SJSA1 (cell line): ENCODE data around the gene SLC9A9. TPM values are rescaled to one million over a fixed set of nuclear protein-coding genes. Genes with fewer than 3 reads are reported as not detected.

ENCODE experiments used
- DNase-seq, 2 experiments: peaks; one replicate each; pipeline ENCODE4 v3.0.0-alpha.2; 2015 to 2020; ENCODE audit warnings: low spot score in 2 of 2, low read depth in 1 of 2
- H3K27ac ChIP-seq: fragments of 250-450 bp; sonication (Bioruptor Pico); 2 replicates; pipeline ENCODE4 v1.5.1; 2020; ENCODE audit warnings: mild to moderate bottlenecking, moderate library complexity
- H3K27me3 ChIP-seq: fragments of 250-450 bp; sonication (Bioruptor Pico); replicated peaks from 2 replicates; pipeline ENCODE4 v1.5.1; 2020; ENCODE audit warnings: mild to moderate bottlenecking, moderate library complexity
- H3K36me3 ChIP-seq: fragments of 250-450 bp; sonication (Bioruptor Pico); 2 replicates; pipeline ENCODE4 v1.5.1; 2020; ENCODE audit warnings: mild to moderate bottlenecking
- H3K4me1 ChIP-seq: fragments of 250-450 bp; sonication (Bioruptor Pico); replicated peaks from 2 replicates; pipeline ENCODE4 v1.6.1; 2021; ENCODE audit warnings: mild to moderate bottlenecking
- H3K4me3 ChIP-seq: fragments of 250-450 bp; sonication (Bioruptor Pico); 2 replicates; pipeline ENCODE4 v1.5.1; 2020; ENCODE audit warnings: mild to moderate bottlenecking
- H3K9me3 ChIP-seq: fragments of 250-450 bp; sonication (Bioruptor Pico); replicated peaks from 2 replicates; pipeline ENCODE4 v1.5.1; 2020; ENCODE audit warnings: mild to moderate bottlenecking
- total RNA-seq: library from RNA; depleted of rRNA; stranded (reverse); fragments of >200 nt; shearing (Covaris generic); gene quantifications from 2 replicates; pipeline ENCODE4 v1.2.3, GENCODE V29; 2014

SLC9A9 gene
- total RNA-seq, 1 experiment from 2014 or later = 0.05 TPM

GRCh38 chr3:143495527-143495926, 352.7 kb downstream of the SLC9A9 start:
- Histone ChIP-seq H3K27me3 (no peaks in the 10 kb centered on the region), H3K9me3 (no peaks in the 10 kb centered on the region), H3K36me3 (no peaks in the 10 kb centered on the region), H3K27ac (no peak overlapping the region), H3K4me1 (no peaks in the 10 kb centered on the region), H3K4me3 (no peak overlapping the region)
- no peak for DNase-seq

DNA sequence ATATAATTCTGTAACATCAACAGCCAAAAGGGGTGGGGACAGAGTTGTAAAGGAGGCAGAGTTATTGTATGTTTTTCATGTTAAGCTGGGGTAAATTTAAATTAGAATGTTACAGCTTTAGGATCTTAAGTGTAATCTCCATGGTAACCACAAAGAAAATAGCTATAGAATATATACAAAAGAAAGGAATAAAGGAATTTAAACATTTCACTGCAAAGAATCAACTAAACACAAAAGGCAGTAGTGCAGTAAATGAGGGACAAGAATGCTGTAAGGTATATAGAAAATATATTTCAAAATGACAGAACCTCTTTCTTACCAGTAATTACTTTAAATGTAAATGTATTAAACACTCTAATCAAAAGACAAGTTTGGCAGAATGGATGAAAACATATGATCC, 361.7 kb downstream of the SLC9A9 start:
- H3K9me3 ChIP-seq = no peaks in the 10 kb centered on the region
- no peak for DNase-seq
- no peak overlapping the region for H3K27ac ChIP-seq
- H3K4me1 ChIP-seq = no peaks in the 10 kb centered on the region
- H3K27me3 ChIP-seq = no peaks in the 10 kb centered on the region
- H3K4me3 ChIP-seq = no peak overlapping the region
- H3K36me3 ChIP-seq = no peaks in the 10 kb centered on the region

GRCh38 chr3:143484846-143485512, 363.3 kb downstream of the SLC9A9 start:
- Histone ChIP-seq H3K36me3 (no peaks in the 10 kb centered on the region), H3K4me1 (no peaks in the 10 kb centered on the region), H3K4me3 (no peak overlapping the region), H3K27me3 (no peaks in the 10 kb centered on the region), H3K27ac (no peak overlapping the region), H3K9me3 (no peaks in the 10 kb centered on the region)
- DNase-seq = no peak

DNA sequence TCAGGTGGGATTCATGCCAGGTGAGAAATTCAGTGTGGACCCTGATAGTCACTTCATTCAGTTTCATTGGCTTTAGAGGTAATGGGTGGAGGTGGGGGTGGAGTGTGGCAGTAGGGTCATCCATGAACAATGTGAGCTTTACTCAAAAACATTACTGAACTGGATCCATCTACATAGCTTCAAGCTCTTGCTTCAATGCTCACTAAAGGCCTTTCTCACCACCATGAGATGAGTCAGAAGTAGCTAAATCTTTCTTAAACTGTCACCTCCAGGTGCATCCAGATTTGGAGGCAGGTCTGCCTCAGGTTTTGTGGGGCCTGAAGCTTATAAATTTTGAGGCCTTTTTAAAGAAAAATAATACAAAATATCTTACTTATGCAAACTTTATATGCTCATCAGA, 365.1 kb downstream of the SLC9A9 start:
- Histone ChIP-seq H3K4me3 (no peak overlapping the region), H3K9me3 (no peaks in the 10 kb centered on the region), H3K27ac (no peak overlapping the region), H3K36me3 (no peaks in the 10 kb centered on the region), H3K4me1 (no peaks in the 10 kb centered on the region), H3K27me3 (no peaks in the 10 kb centered on the region)
- DNase-seq = no peak

GRCh38 chr3:143482106-143483088, 365.9 kb downstream of the SLC9A9 start:
- no peak overlapping the region for H3K27ac ChIP-seq
- H3K4me3 ChIP-seq = no peak overlapping the region
- H3K9me3 ChIP-seq = no peaks in the 10 kb centered on the region
- no peaks in the 10 kb centered on the region for H3K27me3 ChIP-seq
- no peaks in the 10 kb centered on the region for H3K36me3 ChIP-seq
- no peak for DNase-seq
- H3K4me1 ChIP-seq = no peaks in the 10 kb centered on the region

- no peak overlapping the region for H3K4me3 ChIP-seq
- no peak for DNase-seq
- no peaks in the 10 kb centered on the region for H3K27me3 ChIP-seq
- no peaks in the 10 kb centered on the region for H3K4me1 ChIP-seq
- no peaks in the 10 kb centered on the region for H3K36me3 ChIP-seq
- H3K27ac ChIP-seq = no peak overlapping the region
- no peaks in the 10 kb centered on the region for H3K9me3 ChIP-seq
Observed at GRCh38 chr3:143480344-143480743, 367.9 kb downstream of the SLC9A9 start.

DNA sequence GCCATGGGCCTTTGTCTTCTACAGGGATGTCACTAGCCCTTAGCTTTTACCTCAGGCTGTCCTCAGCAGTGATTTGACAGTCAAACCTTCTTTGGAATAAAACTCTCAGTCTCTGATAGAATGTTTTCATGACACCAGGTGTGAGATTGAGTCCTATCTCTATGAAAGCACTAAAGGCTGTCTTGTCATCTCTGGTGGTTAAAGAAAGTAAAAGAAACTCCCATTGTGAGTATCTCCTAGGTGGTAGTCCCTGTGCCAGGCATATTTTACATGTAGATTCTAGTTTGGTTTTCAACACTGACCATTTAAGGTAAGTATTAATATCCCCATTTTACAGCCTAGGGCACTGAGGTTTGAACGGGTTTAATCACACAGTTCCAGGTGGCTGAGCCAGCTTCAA, 368.5 kb downstream of the SLC9A9 start:
- Histone ChIP-seq H3K36me3 (no peaks in the 10 kb centered on the region), H3K4me3 (no peak overlapping the region), H3K27ac (no peak overlapping the region), H3K9me3 (no peaks in the 10 kb centered on the region), H3K27me3 (no peaks in the 10 kb centered on the region), H3K4me1 (no peaks in the 10 kb centered on the region)
- no peak for DNase-seq

- Histone ChIP-seq H3K9me3 (no peaks in the 10 kb centered on the region), H3K4me1 (no peaks in the 10 kb centered on the region), H3K36me3 (no peaks in the 10 kb centered on the region), H3K27me3 (no peaks in the 10 kb centered on the region), H3K4me3 (no peak overlapping the region), H3K27ac (no peak overlapping the region)
- no peak for DNase-seq
Observed at GRCh38 chr3:143478115-143478693, 370.1 kb downstream of the SLC9A9 start.

GRCh38 chr3:143476965-143477640, 371.2 kb downstream of the SLC9A9 start:
- no peaks in the 10 kb centered on the region for H3K27me3 ChIP-seq
- no peaks in the 10 kb centered on the region for H3K36me3 ChIP-seq
- no peak overlapping the region for H3K4me3 ChIP-seq
- H3K4me1 ChIP-seq = no peaks in the 10 kb centered on the region
- H3K9me3 ChIP-seq = no peaks in the 10 kb centered on the region
- no peak for DNase-seq
- H3K27ac ChIP-seq = no peak overlapping the region

GRCh38 chr3:143475981-143476380, 372.3 kb downstream of the SLC9A9 start:
- Histone ChIP-seq H3K36me3 (no peaks in the 10 kb centered on the region), H3K9me3 (no peaks in the 10 kb centered on the region), H3K27ac (no peak overlapping the region), H3K27me3 (no peaks in the 10 kb centered on the region), H3K4me1 (no peaks in the 10 kb centered on the region), H3K4me3 (no peak overlapping the region)
- no peak for DNase-seq

DNA sequence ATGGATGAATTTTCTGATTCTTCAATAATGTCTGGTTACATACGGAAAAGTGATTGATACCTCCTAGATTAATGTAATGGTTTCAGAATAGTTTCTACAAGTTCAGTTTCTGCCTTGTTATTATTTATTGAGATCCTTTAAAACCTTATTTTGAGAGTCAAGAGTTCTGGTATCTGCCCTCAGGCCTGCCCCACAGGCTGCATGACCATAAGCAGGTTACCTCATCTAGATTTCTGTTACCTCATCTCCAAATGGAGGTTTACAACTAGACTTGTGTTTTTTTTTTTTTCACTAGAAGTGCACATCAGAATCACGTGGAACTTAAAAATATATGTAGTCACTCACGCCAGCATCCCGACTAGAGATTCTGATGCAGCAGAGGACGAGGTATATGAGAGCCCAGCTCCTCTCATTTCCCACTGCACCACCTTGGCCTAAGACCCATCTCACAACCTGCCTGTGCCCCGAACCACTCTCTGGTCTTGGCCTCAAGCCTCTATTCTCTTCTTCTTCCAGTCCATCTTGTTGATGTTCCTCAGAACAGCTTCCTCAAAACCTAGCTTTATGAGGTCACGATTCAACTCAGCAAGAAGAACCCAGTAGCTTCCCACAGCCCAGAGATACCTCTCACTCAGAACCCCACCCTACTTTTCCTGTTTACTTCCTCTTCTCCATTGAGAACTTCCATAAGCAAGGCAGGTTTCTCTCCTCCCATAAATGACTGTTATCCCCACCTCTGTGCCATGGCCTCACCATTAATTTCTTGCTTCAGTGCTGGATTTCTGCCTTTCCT, 375.3 kb downstream of the SLC9A9 start:
- Histone ChIP-seq H3K27ac (no peak overlapping the region), H3K36me3 (no peaks in the 10 kb centered on the region), H3K4me1 (no peaks in the 10 kb centered on the region), H3K9me3 (no peaks in the 10 kb centered on the region), H3K4me3 (no peak overlapping the region), H3K27me3 (no peaks in the 10 kb centered on the region)
- DNase-seq = no peak

- H3K9me3 ChIP-seq = no peaks in the 10 kb centered on the region
- H3K4me1 ChIP-seq = no peaks in the 10 kb centered on the region
- H3K36me3 ChIP-seq = no peaks in the 10 kb centered on the region
- no peak overlapping the region for H3K4me3 ChIP-seq
- no peaks in the 10 kb centered on the region for H3K27me3 ChIP-seq
- no peak overlapping the region for H3K27ac ChIP-seq
- no peak for DNase-seq
Observed at GRCh38 chr3:143471705-143472104, 376.6 kb downstream of the SLC9A9 start.

GRCh38 chr3:143469159-143469558, 379.1 kb downstream of the SLC9A9 start:
- Histone ChIP-seq H3K4me1 (no peaks in the 10 kb centered on the region), H3K27me3 (no peaks in the 10 kb centered on the region), H3K9me3 (no peaks in the 10 kb centered on the region), H3K27ac (no peak overlapping the region), H3K36me3 (no peaks in the 10 kb centered on the region), H3K4me3 (no peak overlapping the region)
- no peak for DNase-seq
